GM13976 (cell line): Measurements from ENCODE around the gene RIPOR1.
A peak's percentile ranks its signal among the peaks of the same experiment; 100 is the strongest.

Experiments used
- DNase-seq: peaks from one replicate; pipeline ENCODE4 v3.0.0; 2012; ENCODE audit warnings: low spot score
- in situ Hi-C: fragments of 300-500 bp; cut with MboI; formaldehyde crosslinking; loops from one replicate; pipeline ENCODE4 v1.12.0; 2022; ENCODE audit warnings: low sequenced_read_pairs, mixed read lengths, inconsistent platforms; ENCODE audit not compliant: unreplicated experiment
- TF ChIP-seq, protein P1 (sequence below): IDR thresholded peaks from 2 replicates; pipeline ENCODE4 v1.5.1; 2012; ENCODE audit warnings: borderline replicate concordance, mild to moderate bottlenecking; ENCODE audit not compliant: insufficient read depth; ENCODE audit errors: extremely low read depth, missing control alignments, control extremely low read depth

Gene RIPOR1, protein sequence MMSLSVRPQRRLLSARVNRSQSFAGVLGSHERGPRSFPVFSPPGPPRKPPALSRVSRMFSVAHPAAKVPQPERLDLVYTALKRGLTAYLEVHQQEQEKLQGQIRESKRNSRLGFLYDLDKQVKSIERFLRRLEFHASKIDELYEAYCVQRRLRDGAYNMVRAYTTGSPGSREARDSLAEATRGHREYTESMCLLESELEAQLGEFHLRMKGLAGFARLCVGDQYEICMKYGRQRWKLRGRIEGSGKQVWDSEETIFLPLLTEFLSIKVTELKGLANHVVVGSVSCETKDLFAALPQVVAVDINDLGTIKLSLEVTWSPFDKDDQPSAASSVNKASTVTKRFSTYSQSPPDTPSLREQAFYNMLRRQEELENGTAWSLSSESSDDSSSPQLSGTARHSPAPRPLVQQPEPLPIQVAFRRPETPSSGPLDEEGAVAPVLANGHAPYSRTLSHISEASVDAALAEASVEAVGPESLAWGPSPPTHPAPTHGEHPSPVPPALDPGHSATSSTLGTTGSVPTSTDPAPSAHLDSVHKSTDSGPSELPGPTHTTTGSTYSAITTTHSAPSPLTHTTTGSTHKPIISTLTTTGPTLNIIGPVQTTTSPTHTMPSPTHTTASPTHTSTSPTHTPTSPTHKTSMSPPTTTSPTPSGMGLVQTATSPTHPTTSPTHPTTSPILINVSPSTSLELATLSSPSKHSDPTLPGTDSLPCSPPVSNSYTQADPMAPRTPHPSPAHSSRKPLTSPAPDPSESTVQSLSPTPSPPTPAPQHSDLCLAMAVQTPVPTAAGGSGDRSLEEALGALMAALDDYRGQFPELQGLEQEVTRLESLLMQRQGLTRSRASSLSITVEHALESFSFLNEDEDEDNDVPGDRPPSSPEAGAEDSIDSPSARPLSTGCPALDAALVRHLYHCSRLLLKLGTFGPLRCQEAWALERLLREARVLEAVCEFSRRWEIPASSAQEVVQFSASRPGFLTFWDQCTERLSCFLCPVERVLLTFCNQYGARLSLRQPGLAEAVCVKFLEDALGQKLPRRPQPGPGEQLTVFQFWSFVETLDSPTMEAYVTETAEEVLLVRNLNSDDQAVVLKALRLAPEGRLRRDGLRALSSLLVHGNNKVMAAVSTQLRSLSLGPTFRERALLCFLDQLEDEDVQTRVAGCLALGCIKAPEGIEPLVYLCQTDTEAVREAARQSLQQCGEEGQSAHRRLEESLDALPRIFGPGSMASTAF

GRCh38 chr16:67528222-67528869 is at the start of gene RIPOR1:
RIPOR1 (plus strand) TSS chr16:67528829; CDS start chr16:67538447, 9,618 bp downstream.
- TF ChIP-seq, protein P1, sequence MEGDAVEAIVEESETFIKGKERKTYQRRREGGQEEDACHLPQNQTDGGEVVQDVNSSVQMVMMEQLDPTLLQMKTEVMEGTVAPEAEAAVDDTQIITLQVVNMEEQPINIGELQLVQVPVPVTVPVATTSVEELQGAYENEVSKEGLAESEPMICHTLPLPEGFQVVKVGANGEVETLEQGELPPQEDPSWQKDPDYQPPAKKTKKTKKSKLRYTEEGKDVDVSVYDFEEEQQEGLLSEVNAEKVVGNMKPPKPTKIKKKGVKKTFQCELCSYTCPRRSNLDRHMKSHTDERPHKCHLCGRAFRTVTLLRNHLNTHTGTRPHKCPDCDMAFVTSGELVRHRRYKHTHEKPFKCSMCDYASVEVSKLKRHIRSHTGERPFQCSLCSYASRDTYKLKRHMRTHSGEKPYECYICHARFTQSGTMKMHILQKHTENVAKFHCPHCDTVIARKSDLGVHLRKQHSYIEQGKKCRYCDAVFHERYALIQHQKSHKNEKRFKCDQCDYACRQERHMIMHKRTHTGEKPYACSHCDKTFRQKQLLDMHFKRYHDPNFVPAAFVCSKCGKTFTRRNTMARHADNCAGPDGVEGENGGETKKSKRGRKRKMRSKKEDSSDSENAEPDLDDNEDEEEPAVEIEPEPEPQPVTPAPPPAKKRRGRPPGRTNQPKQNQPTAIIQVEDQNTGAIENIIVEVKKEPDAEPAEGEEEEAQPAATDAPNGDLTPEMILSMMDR = no peak
- in situ Hi-C loops = loop anchor here (25.0 kb wide), 1 partner anchor 284 kb away; the partner anchor contains the start of genes RANBP10 and TSNAXIP1
- peak; percentile 86 for DNase-seq

- TF ChIP-seq, protein P1 = peak; percentile 90
- peak; percentile 100 for DNase-seq
- in situ Hi-C loops = no loop called here
These were observed 47.6 kb upstream of the RIPOR1 start, which contains the start of gene ATP6V0D1 for GRCh38 chr16:67480833-67481560. ATP6V0D1 (minus strand) TSS chr16:67481157; CDS start chr16:67481086, 71 bp downstream.

GRCh38 chr16:67481561-67482232 is 46.9 kb upstream of the RIPOR1 start:
- in situ Hi-C loops = no loop called here
- DNase-seq = no peak
- TF ChIP-seq, protein P1 = no peak

DNA sequence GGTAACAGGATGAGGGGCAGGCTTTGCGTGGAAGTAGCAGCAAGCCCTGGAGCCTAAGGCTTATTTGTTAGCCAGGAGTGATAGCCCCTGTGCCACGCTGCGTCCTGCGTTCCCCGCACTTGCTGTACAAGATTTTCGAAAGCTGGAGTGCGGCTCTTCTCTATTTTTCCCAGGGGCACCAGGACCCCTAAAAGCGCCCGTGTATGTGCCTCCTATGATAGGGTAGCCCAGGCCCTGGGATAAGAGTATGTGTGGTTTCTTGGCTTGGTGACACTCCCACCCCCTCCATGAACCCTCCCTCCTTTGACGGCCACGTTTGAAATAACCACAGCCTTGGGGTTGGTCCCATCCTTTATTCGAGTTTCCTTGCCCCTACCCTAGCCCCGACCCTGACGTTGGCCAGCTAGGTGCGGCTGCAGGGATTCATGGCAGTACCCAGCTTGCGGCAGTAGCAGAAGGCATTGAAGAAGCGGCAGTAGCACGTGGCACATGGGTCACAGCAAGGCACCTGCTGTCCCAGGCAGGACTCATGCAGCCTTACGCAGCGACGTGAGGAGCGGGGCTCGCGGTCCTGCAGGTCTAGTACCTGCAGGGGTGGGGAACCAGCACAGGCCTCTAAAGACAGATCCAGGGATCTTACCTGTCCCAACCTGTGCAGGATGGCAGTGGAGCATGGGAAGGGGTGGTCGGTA is 46.2 kb upstream of the RIPOR1 start:
- DNase-seq = no peak
- TF ChIP-seq, protein P1 = no peak
- in situ Hi-C loops = no loop called here

- DNase-seq = no peak
- in situ Hi-C loops = no loop called here
- TF ChIP-seq, protein P1 = no peak
These were observed 45.5 kb upstream of the RIPOR1 start, which contains the start of gene AGRP for GRCh38 chr16:67483150-67483549. AGRP (minus strand) TSS chr16:67483547; CDS start chr16:67483398, 149 bp downstream.
